ENCODE results near the gene PARD3B.

The PARD3B gene

GRCh38 chr2:204705243-204705932 lies 160.1 kb downstream of the PARD3B start:
- no peak for DNase-seq (ENCODE audit: low read depth)

GRCh38 chr2:204706939-204707338 lies 161.7 kb downstream of the PARD3B start:
- no peak for DNase-seq (ENCODE audit: low read depth)

GRCh38 chr2:204713211-204713610 lies 167.9 kb downstream of the PARD3B start:
- no peak for DNase-seq (ENCODE audit: low read depth)

- DNase-seq (ENCODE audit: low read depth) = no peak
Measured at GRCh38 chr2:204715361-204715760, 170.1 kb downstream of the PARD3B start.

GRCh38 chr2:204717591-204717990 lies 172.3 kb downstream of the PARD3B start:
- no peak for DNase-seq (ENCODE audit: low read depth)

- no peak for DNase-seq (ENCODE audit: low read depth)
Measured at GRCh38 chr2:204718607-204719006, 173.3 kb downstream of the PARD3B start.

- no peak for DNase-seq (ENCODE audit: low read depth)
Measured at GRCh38 chr2:204720874-204721273, 175.6 kb downstream of the PARD3B start.

GRCh38 chr2:204722207-204722606 lies 176.9 kb downstream of the PARD3B start:
- no peak for DNase-seq (ENCODE audit: low read depth)

- DNase-seq (ENCODE audit: low read depth) = no peak
Measured at GRCh38 chr2:204722691-204723090, 177.4 kb downstream of the PARD3B start.

GRCh38 chr2:204725693-204726360 lies 180.6 kb downstream of the PARD3B start:
- DNase-seq (ENCODE audit: low read depth) = no peak

GRCh38 chr2:204726831-204727230 lies 181.6 kb downstream of the PARD3B start:
- no peak for DNase-seq (ENCODE audit: low read depth)

GRCh38 chr2:204727368-204727767 lies 182.1 kb downstream of the PARD3B start:
- no peak for DNase-seq (ENCODE audit: low read depth)

- DNase-seq (ENCODE audit: low read depth) = no peak
Measured at GRCh38 chr2:204730603-204731002, 185.3 kb downstream of the PARD3B start.

- DNase-seq (ENCODE audit: low read depth) = no peak
Measured at GRCh38 chr2:204732019-204732418, 186.7 kb downstream of the PARD3B start.

GRCh38 chr2:204737296-204737695 lies 192.0 kb downstream of the PARD3B start:
- no peak for DNase-seq (ENCODE audit: low read depth)

GRCh38 chr2:204738721-204739120 lies 193.4 kb downstream of the PARD3B start:
- DNase-seq (ENCODE audit: low read depth) = no peak

GRCh38 chr2:204743393-204743960 lies 198.2 kb downstream of the PARD3B start:
- DNase-seq (ENCODE audit: low read depth) = no peak

GRCh38 chr2:204744506-204744905 lies 199.2 kb downstream of the PARD3B start:
- DNase-seq (ENCODE audit: low read depth) = no peak

GRCh38 chr2:204748286-204748685 lies 203.0 kb downstream of the PARD3B start:
- DNase-seq (ENCODE audit: low read depth) = no peak

- DNase-seq (ENCODE audit: low read depth) = peak; percentile 55
Measured at GRCh38 chr2:204749319-204749718, 204.0 kb downstream of the PARD3B start.

- DNase-seq (ENCODE audit: low read depth) = no peak
Measured at GRCh38 chr2:204750389-204750788, 205.1 kb downstream of the PARD3B start.

- DNase-seq (ENCODE audit: low read depth) = no peak
Measured at GRCh38 chr2:204751472-204751871, 206.2 kb downstream of the PARD3B start.

- no peak for DNase-seq (ENCODE audit: low read depth)
Measured at GRCh38 chr2:204753841-204754240, 208.6 kb downstream of the PARD3B start.

Measured in GM04503 (cell line).